Astrocyte of the cerebellum (primary cell): Measurements from ENCODE around the gene PSMD11.

Experiments
- DNase-seq: peaks from one replicate; pipeline ENCODE4 v3.0.0-alpha.2; 2011; ENCODE audit warnings: low read depth
- H3K4me3 ChIP-seq: 2 replicates; pipeline ENCODE4 v1.5.1; 2011; ENCODE audit warnings: mild to moderate bottlenecking, low read depth, low read length, moderate library complexity
- CTCF ChIP-seq: IDR thresholded peaks from 2 replicates; pipeline ENCODE4 v1.5.1; 2012; ENCODE audit warnings: low read length, low read depth, moderate library complexity, mild to moderate bottlenecking; ENCODE audit errors: missing control alignments
- in situ Hi-C: cut with HindIII; loops from 2 replicates; pipeline ENCODE4 v1.10.0; 2017; ENCODE audit warnings: low sequenced_read_pairs

PSMD11 gene

DNA sequence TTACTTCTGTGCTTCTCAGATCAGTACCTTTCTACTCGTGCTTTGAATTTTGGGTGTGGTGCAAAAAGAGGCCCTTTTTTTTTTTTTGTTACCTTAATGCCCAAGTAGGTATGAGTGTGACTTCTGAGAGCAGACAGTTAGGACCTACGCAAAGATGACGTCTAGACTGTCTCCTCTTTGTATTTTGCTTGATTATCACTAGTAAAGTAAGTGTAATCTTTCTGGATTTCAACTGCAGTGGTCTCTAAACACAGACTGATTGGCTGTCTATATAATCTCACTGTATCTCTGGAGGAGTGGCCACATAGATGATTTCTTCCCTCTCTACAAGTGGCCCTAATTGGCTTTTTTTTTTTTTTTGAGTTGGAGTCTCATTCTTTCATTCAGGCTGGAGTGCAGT lies 30.9 kb downstream of the PSMD11 start:
- no peak for TF ChIP-seq CTCF
- DNase-seq: no peak
- in situ Hi-C loops: no loop called here
- no peak overlapping the region for H3K4me3 ChIP-seq

DNA sequence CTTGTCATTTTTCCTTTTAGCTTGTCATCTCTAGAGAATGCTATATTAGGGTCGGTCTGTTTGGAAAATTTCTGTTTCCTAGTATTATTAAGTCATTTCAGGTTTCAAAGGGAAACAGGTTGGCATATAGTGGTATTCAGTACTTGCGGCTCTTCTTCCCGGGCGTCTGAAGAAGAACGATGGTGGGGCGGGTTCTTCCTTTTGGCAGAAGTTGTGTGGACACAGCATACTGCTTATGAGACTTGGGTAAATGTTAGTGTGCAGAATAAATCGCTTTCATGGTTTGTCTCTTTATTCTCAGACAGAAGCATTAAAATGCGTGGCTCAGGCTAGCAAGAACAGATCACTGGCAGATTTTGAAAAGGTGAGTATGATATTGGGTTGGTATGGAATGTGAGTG lies 32.9 kb downstream of the PSMD11 start:
- TF ChIP-seq CTCF: no peak
- in situ Hi-C loops: no loop called here
- DNase-seq: no peak

GRCh38 chr17:32479074-32479617 lies 34.8 kb downstream of the PSMD11 start:
- in situ Hi-C loops: no loop called here
- no peak for TF ChIP-seq CTCF
- H3K4me3 ChIP-seq: no peak overlapping the region
- DNase-seq: no peak

More for the DNA sequence above, 32.9 kb downstream of the PSMD11 start:
- H3K4me3 ChIP-seq: no peak overlapping the region

- no peak for DNase-seq
- in situ Hi-C loops: no loop called here
- no peak for TF ChIP-seq CTCF
- no peak overlapping the region for H3K4me3 ChIP-seq
Measured at GRCh38 chr17:32481193-32481592, 36.9 kb downstream of the PSMD11 start.

DNA sequence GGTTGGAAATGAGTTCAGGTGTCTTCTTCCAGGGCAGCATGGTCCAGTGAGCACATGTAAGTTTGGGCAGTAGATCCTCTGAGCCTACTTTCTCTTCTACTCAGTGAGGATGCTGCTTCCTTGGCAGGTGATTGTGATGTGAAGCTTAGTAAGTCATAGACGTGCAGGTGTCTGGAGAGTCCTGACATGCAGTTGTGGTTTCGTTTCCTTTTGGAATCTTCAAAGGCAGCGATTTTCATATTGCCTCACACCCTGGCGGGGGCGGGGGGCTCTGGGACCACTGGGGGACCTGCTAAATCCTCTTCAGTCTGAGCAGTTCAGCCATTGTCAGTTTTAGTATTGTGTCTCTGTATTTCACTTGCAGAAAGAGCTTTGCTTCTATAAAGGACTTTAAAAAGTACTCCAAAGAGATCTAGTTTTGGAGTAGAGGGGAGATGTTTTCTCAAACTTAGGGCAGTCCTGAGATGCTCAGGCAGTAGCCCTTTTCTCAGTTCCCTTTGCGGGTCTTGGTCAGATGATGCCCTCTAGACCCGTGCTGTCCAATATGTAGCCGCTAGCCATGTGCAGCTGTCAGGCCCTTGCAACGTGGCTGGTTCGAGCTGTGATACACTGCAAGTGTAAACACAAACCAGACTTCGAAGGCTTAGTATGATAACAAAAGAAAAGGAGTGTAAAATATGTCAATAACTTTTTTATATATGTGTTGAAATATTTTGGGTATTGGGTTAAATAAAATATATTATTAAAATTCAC lies 38.4 kb downstream of the PSMD11 start:
- DNase-seq: no peak
- no peak overlapping the region for H3K4me3 ChIP-seq
- in situ Hi-C loops: no loop called here
- no peak for TF ChIP-seq CTCF

- peak; percentile 80 for TF ChIP-seq CTCF
- DNase-seq: peak; percentile 68
- no peak overlapping the region for H3K4me3 ChIP-seq
- in situ Hi-C loops: no loop called here
Measured at GRCh38 chr17:32483451-32484019, 39.2 kb downstream of the PSMD11 start.
